HUES6 (cell line): Measurements from ENCODE around the gene ILRUN.
"Not testable (repeated sequence)": the region's sequence is repeated elsewhere in the genome, so short reads cannot be mapped to it uniquely, and the experiment has no call there.

Experiments
- H3K27ac ChIP-seq: 2 replicates; pipeline ENCODE4 v1.7.0; 2013; ENCODE audit warnings: low read depth, mild to moderate bottlenecking, low read length, inconsistent platforms
- H3K27me3 ChIP-seq: 2 replicates; pipeline ENCODE4 v1.6.1; 2013; ENCODE audit warnings: low read length; ENCODE audit not compliant: control insufficient read depth, insufficient read depth
- H3K36me3 ChIP-seq: 2 replicates; pipeline ENCODE4 v1.6.1; 2013; ENCODE audit warnings: low read length; ENCODE audit not compliant: control insufficient read depth, insufficient read depth
- H3K4me1 ChIP-seq: 2 replicates; pipeline ENCODE4 v1.6.1; 2013; ENCODE audit warnings: low read length; ENCODE audit not compliant: control insufficient read depth, insufficient read depth
- H3K4me3 ChIP-seq: 2 replicates; pipeline ENCODE4 v1.5.1; 2013; ENCODE audit warnings: low read depth, low read length
- H3K9ac ChIP-seq: one replicate; pipeline ENCODE4 v1.6.1; 2013; ENCODE audit warnings: mild to moderate bottlenecking, low read length
- H3K9me3 ChIP-seq: 2 replicates; pipeline ENCODE4 v1.6.1; 2013; ENCODE audit warnings: low read depth, low read length; ENCODE audit not compliant: control insufficient read depth, insufficient read depth

The ILRUN gene

DNA sequence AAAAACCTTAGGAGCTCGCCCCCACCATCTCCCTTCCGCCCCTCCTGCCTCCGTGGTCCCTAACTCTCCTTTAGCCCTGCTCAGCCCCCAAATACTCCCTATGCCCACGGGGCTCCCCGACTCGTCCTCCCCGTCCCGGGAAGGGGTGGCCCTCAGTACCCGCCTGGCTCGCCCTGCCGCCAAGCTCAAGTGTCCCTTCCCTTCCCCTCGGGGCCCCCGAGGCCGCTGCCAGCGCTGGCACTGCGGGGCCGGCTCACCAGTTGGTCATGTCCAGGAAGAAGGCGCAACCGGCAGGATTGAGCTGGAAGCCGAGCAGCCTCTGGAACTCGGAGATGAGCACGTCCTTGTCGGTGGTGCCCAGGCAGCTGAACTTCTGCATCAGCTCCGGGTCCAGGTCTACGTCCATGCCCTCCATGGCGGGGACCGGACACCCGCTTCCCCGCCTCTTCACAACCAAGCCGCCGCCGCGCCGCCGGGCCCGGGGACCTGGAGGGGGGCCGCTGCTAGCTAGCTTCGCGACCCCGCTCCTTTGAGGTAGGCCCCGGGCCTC is 303 bp downstream of the ILRUN start:
- Histone ChIP-seq H3K36me3 (no peaks in the 10 kb centered on the region), H3K27ac (peak overlapping the region; percentile 72; the same call in 1 of the 2 replicates), H3K9me3 (no peaks in the 10 kb centered on the region), H3K4me1 (peaks cover 14% of the 10 kb centered on the region), H3K4me3 (peak overlapping the region; percentile 97), H3K9ac (peak overlapping the region; percentile 84), H3K27me3 (no peaks in the 10 kb centered on the region)

DNA sequence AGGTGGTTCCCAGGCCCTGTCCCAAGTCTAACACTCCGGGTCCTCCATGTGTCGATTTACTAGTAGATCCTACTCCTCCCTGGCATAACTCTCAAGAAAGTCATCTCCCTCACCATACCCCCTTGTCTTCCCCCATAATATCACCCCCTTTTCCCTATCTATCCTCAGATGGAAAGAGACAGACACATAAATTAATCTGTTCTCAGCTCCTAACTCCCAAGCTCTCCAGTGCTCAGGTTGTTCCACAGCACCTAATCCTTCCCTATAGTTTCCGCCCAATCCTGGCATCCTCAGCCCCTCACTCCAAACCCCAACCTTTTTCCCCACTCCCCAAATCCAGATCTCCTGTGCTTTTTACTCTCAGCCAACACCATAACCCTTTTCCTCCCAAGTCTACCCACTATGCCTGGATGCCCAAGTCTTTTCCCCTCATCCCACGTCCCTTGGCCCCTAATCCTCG is 808 bp downstream of the ILRUN start:
- no peaks in the 10 kb centered on the region for H3K36me3 ChIP-seq
- peak overlapping the region; percentile 84 for H3K9ac ChIP-seq
- H3K27me3 ChIP-seq = no peaks in the 10 kb centered on the region
- H3K27ac ChIP-seq = no peak overlapping the region
- peak overlapping the region; percentile 97 for H3K4me3 ChIP-seq
- H3K9me3 ChIP-seq = no peaks in the 10 kb centered on the region
- peaks cover 14% of the 10 kb centered on the region for H3K4me1 ChIP-seq

DNA sequence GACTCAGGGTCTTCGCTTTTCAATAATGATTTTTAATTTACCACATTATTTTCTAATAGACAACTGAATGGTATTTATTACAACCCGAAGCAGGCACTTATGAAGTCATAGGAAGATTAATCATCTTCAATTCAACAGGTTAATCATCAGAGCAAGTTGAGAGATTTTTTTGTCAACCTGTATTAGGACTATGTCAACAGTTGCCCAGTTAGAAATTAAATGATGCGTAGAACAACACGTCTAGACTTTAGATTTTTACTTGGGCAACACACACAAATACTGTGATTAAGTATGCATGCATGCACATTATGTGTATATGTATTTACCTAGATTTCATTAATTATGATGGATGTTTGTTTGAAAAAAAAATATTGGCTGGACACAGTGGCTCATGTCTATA is 4.3 kb downstream of the ILRUN start:
- H3K4me1 ChIP-seq = peaks cover 14% of the 10 kb centered on the region
- no peak overlapping the region for H3K9ac ChIP-seq
- no peaks in the 10 kb centered on the region; the same call in 1 of the 2 replicates for H3K36me3 ChIP-seq
- no peaks in the 10 kb centered on the region for H3K27me3 ChIP-seq
- H3K27ac ChIP-seq = no peak overlapping the region
- H3K4me3 ChIP-seq = no peak overlapping the region
- H3K9me3 ChIP-seq = no peaks in the 10 kb centered on the region

DNA sequence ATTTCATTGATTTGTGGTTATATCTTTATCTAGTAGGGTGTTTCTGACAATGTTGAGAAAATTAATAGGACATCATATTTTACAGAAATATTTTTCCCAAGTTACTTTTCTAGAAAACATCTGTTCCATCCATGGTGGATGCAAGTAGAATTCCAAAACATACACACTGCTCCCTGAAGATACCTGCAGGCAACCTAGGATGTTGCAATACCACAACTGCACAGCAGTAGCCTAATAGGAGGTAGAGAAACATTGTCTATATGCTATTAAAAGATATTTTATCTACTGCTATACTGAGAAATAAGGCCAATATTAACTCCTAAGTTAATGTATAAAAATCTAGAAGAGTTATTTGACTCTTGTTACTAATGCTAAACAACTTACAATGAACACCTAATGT is 6.8 kb downstream of the ILRUN start:
- peaks cover 5% of the 10 kb centered on the region; the same call in 1 of the 2 replicates for H3K4me1 ChIP-seq
- H3K36me3 ChIP-seq = no peaks in the 10 kb centered on the region; the same call in 1 of the 2 replicates

DNA sequence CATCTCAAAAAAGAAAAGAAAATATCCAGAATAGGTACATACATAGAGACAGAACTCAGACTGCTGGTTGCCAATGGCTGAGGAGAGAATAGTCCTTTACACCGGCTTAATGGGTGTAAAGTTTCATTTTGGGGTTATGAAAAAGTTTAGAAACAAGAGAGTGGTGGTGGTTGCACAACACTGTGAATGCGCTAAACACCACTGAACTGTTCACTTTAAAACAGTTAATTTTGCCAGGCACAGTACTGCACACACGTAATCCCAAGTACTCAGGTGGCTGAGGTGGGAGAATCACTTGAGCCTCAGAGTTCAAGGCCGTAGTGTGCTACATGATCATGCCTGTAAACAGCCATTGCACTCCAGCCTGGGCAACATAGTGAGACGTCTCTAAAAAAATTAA is 7.6 kb downstream of the ILRUN start:
- no peaks in the 10 kb centered on the region; the same call in 1 of the 2 replicates for H3K36me3 ChIP-seq
- H3K4me3 ChIP-seq = no peak overlapping the region
- no peaks in the 10 kb centered on the region for H3K27me3 ChIP-seq
- no peak overlapping the region for H3K9ac ChIP-seq
- no peak overlapping the region for H3K27ac ChIP-seq
- no peaks in the 10 kb centered on the region for H3K9me3 ChIP-seq
- H3K4me1 ChIP-seq = no peaks in the 10 kb centered on the region

More for the DNA sequence above, 6.8 kb downstream of the ILRUN start:
- no peaks in the 10 kb centered on the region for H3K9me3 ChIP-seq
- H3K27me3 ChIP-seq = no peaks in the 10 kb centered on the region
- no peak overlapping the region for H3K4me3 ChIP-seq
- no peak overlapping the region for H3K9ac ChIP-seq
- H3K27ac ChIP-seq = no peak overlapping the region

DNA sequence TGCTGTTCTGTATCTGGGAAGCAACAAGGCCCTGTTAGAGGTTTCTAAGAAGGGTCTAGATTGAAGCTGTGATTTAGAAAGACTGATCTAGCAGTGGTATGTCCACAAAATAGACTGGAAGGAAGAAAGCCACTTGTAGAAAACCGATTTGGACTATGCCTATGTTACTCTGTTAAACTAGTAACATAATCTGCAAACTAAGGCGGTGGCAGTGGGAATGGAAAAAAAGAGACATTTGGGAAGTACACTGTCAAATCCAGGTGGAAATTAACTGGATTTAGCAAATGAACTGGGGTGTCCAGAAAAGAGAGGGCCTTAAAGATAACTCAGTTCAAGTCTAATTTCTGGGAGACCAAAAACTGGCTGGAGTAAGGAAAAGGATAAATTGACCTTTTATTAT is 11.6 kb downstream of the ILRUN start:
- H3K27ac ChIP-seq = no peak overlapping the region
- H3K27me3 ChIP-seq = no peaks in the 10 kb centered on the region
- no peaks in the 10 kb centered on the region for H3K9me3 ChIP-seq

DNA sequence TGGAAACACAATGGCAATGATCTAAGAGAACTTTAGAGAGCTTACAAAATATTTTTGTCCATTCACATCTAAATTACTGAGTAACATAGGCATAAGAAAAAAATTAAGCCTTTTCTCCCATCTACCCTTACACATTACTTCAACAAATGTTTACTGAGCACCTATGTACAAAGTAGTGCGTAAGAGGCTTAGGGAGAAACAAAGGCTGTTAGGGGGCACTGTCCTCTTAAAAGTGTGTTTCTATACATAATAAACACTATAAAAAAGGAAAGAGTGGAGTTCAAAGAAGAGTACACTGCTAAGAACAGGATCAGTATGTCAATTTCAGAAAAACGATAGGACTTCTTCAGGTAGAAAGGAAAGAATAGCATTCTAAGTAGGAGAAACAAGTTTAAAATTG is 12.2 kb downstream of the ILRUN start:
- H3K9ac ChIP-seq = no peak overlapping the region
- no peak overlapping the region for H3K27ac ChIP-seq
- H3K9me3 ChIP-seq = no peaks in the 10 kb centered on the region
- H3K27me3 ChIP-seq = no peaks in the 10 kb centered on the region
- 0 out of 2 replicates have a peak, but pooled peaks cover 3% of the 10 kb centered on the region for H3K4me1 ChIP-seq
- H3K4me3 ChIP-seq = no peak overlapping the region
- no peaks in the 10 kb centered on the region; the same call in 1 of the 2 replicates for H3K36me3 ChIP-seq

More for the DNA sequence above, 11.6 kb downstream of the ILRUN start:
- no peak overlapping the region for H3K4me3 ChIP-seq
- H3K36me3 ChIP-seq = no peaks in the 10 kb centered on the region; the same call in 1 of the 2 replicates
- H3K9ac ChIP-seq = no peak overlapping the region
- 0 out of 2 replicates have a peak, but pooled peaks cover under 1% of the 10 kb centered on the region for H3K4me1 ChIP-seq

DNA sequence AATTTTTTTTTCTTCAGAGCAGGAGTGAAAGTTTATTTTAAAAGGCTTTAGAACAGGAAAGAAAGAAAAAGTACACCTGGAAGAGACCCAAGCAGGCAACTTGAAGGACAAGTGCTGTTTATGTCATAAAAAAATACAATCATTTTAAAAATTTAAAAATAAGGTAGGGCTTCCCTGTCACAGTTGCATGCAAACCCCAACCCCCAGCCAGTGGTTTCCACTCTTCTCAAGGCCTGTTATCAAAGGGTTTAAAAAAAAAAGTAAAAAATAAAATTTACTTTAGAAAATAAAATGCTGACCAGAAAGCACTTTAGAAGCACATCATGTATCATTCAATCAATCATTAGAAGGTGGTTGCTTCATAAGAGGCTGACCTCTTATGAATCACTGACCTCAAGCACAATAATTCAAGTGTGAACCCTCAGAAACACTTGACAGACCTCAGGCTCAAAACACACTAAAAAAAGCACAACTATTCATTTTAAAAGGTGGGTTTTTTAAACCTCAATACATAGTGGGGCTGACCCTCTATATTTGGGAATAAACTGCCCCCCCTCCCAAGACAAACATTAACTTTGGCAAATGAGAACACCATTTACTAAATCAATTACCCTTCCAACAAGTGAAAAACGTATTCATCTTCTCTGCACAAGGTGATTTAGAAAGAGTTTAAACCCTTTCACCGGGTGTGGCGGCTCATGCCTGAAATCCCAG is 15.6 kb downstream of the ILRUN start:
- no peaks in the 10 kb centered on the region for H3K9me3 ChIP-seq
- 0 out of 2 replicates have a peak, but pooled peaks cover 3% of the 10 kb centered on the region for H3K4me1 ChIP-seq
- H3K27me3 ChIP-seq = no peaks in the 10 kb centered on the region
- H3K4me3 ChIP-seq = no peak overlapping the region
- no peak overlapping the region for H3K9ac ChIP-seq
- H3K27ac ChIP-seq = no peak overlapping the region
- no peaks in the 10 kb centered on the region for H3K36me3 ChIP-seq

DNA sequence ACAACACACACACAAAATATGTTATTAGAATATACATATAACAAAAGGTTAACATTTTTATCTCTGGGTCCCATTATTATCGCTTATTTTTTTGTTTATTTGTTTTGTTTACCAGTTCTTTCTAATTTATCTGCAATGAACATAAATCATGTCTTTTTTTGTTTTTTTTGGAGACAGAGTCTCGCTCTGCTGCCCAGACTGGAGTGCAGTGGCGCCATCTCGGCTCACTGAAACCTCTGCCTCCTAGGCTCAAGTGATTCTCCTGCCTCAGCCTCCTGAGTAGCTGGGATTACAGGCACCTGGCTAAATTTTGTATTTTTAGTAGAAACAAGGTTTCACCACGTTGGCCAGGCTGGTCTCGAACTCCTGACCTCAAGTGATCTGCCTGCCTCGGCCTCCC is 16.3 kb downstream of the ILRUN start:
- not testable (repeated sequence) for H3K27me3 ChIP-seq, H3K9me3 ChIP-seq, H3K9ac ChIP-seq, H3K27ac ChIP-seq, H3K36me3 ChIP-seq, H3K4me1 ChIP-seq, H3K4me3 ChIP-seq

DNA sequence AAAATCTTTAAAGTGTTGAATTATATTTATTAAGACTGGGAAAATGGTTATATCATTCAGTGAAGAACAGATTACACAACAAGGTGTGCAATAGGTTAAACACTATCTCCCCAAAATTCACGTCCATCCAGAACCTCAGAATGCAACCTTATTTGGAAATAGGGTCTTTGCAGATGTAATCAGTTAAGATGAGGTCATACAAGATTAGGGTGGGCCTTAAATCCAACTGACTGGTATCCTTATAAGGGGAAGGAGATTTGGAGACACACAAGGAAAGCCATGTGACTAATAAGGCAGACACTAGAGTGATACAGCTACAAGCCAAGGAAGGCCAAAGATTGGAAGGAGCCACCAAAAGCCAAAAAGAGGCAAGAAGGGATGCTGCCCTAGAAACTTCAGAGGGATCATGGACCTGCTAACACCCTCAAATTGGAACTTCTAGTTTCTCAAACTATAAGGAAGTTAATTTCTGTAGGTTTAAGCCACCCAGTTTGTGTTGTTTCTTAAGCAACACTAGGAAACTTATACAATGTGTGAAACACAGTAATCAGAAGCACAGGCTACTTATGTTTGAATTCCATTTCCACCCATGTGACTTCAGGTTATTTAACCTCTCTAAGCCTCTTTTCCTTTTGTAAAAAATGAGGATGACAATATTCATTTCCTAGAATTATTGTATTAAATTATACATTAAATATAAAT is 16.9 kb downstream of the ILRUN start:
- Histone ChIP-seq H3K27ac (no peak overlapping the region), H3K36me3 (no peaks in the 10 kb centered on the region), H3K27me3 (no peaks in the 10 kb centered on the region), H3K9me3 (no peaks in the 10 kb centered on the region), H3K4me3 (no peak overlapping the region), H3K4me1 (0 out of 2 replicates have a peak, but pooled peaks cover 3% of the 10 kb centered on the region), H3K9ac (no peak overlapping the region)

DNA sequence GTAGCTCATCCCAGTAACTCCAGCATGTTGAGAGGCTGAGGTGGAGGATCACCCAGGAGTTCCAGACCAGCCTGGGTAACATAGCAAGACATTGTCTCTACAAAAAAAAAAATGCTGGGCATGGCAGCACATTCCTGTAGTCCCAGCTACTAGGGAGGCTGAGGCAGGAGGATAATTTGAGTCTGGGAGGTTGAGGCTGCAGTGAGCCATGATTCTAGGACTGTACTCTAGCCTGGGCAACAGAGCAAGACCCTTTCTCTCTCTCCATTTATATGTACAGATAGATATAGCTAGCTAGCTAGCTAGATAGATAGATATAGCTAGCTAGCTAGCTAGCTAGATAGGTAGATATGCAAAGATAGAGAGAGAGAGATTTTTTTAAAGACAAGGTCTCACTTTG is 20.4 kb downstream of the ILRUN start:
- H3K4me1 ChIP-seq = peaks cover 10% of the 10 kb centered on the region; the same call in 1 of the 2 replicates
- H3K9me3 ChIP-seq = no peaks in the 10 kb centered on the region
- no peak overlapping the region for H3K9ac ChIP-seq
- H3K36me3 ChIP-seq = no peaks in the 10 kb centered on the region
- no peak overlapping the region for H3K27ac ChIP-seq
- H3K27me3 ChIP-seq = no peaks in the 10 kb centered on the region
- H3K4me3 ChIP-seq = no peak overlapping the region
